Left ventricle myocardium inferior (tissue), 1 donor: ENCODE measurements around the gene CNR1. TPM values are rescaled to one million over a fixed set of nuclear protein-coding genes. Genes with fewer than 3 reads are reported as not detected.
A peak's percentile ranks its signal among the peaks of the same experiment; 100 is the strongest.

Experiments used
- DNase-seq: peaks from one replicate; pipeline ENCODE4 v3.0.0-alpha.2; 2020
- H3K27ac ChIP-seq: fragments of 200-600 bp; replicated peaks from 2 replicates; pipeline ENCODE4 v1.8.0; 2021
- H3K27me3 ChIP-seq: fragments of 200-600 bp; 2 replicates; pipeline ENCODE4 v1.8.0; 2021; ENCODE audit warnings: low read depth
- H3K36me3 ChIP-seq: fragments of 200-600 bp; 2 replicates; pipeline ENCODE4 v1.8.0; 2021
- H3K4me1 ChIP-seq: fragments of 200-600 bp; 2 replicates; pipeline ENCODE4 v1.8.0; 2021
- H3K4me3 ChIP-seq: fragments of 200-600 bp; 2 replicates; pipeline ENCODE4 v1.8.0; 2021; ENCODE audit warnings: mild to moderate bottlenecking, moderate library complexity
- H3K9me3 ChIP-seq: fragments of 200-600 bp; replicated peaks from 2 replicates; pipeline ENCODE4 v1.8.0; 2021
- CTCF ChIP-seq: fragments of 200-600 bp; IDR thresholded peaks from 2 replicates; pipeline ENCODE4 v1.8.0; 2021; ENCODE audit warnings: antibody characterized with exemption, mild to moderate bottlenecking, borderline replicate concordance
- intact Hi-C: fragments of 100-400 bp; cut with micrococcal nuclease; formaldehyde crosslinking; loops from one replicate; pipeline ENCODE4 v1.11.0; 2022
- total RNA-seq: library from RNA; stranded (reverse); fragmentation: NEBNext Ultra II Directional; extraction: Animal tissue kit (Norgen Biotek cat#: 25700); gene quantifications from one replicate; pipeline ENCODE4 v1.2.1, GENCODE V29; 2021
- donor health status: DM: no; HTN: yes; CAD: no; lungs with severe emphysema.

CNR1 gene
- total RNA-seq, 1 donor from 2014 or later, result 0.66 TPM

GRCh38 chr6:88168362-88168761, 2.2 kb upstream of the CNR1 start:
- no peak overlapping the region for H3K4me3 ChIP-seq
- intact Hi-C loops, result no loop called here
- H3K4me1 ChIP-seq, result peaks cover 24% of the 10 kb centered on the region
- peaks cover 90% of the 10 kb centered on the region for H3K27me3 ChIP-seq
- no peaks in the 10 kb centered on the region for H3K9me3 ChIP-seq
- no peak overlapping the region for H3K27ac ChIP-seq
- H3K36me3 ChIP-seq, result no peaks in the 10 kb centered on the region
- no peak for DNase-seq
- TF ChIP-seq CTCF, result no peak

GRCh38 chr6:88167352-88167937, 1.3 kb upstream of the CNR1 start:
- H3K27ac ChIP-seq, result no peak overlapping the region
- H3K27me3 ChIP-seq, result peaks cover 95% of the 10 kb centered on the region
- peaks cover 24% of the 10 kb centered on the region for H3K4me1 ChIP-seq
- H3K36me3 ChIP-seq, result no peaks in the 10 kb centered on the region
- no peaks in the 10 kb centered on the region for H3K9me3 ChIP-seq
- intact Hi-C loops, result no loop called here
- no peak for DNase-seq
- peak overlapping the region; percentile 63 for H3K4me3 ChIP-seq
- no peak for TF ChIP-seq CTCF

GRCh38 chr6:88166493-88167351, 575 bp upstream of the CNR1 start:
- H3K9me3 ChIP-seq, result no peaks in the 10 kb centered on the region
- TF ChIP-seq CTCF, result no peak
- no peak for DNase-seq
- H3K4me3 ChIP-seq, result peak overlapping the region; percentile 63
- H3K27me3 ChIP-seq, result peaks cover 98% of the 10 kb centered on the region
- peaks cover 24% of the 10 kb centered on the region for H3K4me1 ChIP-seq
- H3K27ac ChIP-seq, result no peak overlapping the region
- no peaks in the 10 kb centered on the region for H3K36me3 ChIP-seq
- intact Hi-C loops, result no loop called here

- Histone ChIP-seq H3K27me3 (peaks cover 100% of the 10 kb centered on the region), H3K27ac (no peak overlapping the region), H3K36me3 (no peaks in the 10 kb centered on the region), H3K9me3 (no peaks in the 10 kb centered on the region), H3K4me1 (peaks cover 24% of the 10 kb centered on the region), H3K4me3 (peak overlapping the region; percentile 63)
- no peak for TF ChIP-seq CTCF
- intact Hi-C loops, result no loop called here
- DNase-seq, result no peak
These were observed 882 bp downstream of the CNR1 start for GRCh38 chr6:88165087-88165843.

GRCh38 chr6:88164061-88164460, 2.1 kb downstream of the CNR1 start:
- TF ChIP-seq CTCF, result no peak
- Histone ChIP-seq H3K4me1 (peaks cover 24% of the 10 kb centered on the region), H3K36me3 (no peaks in the 10 kb centered on the region), H3K27ac (no peak overlapping the region), H3K9me3 (no peaks in the 10 kb centered on the region), H3K4me3 (no peak overlapping the region), H3K27me3 (peaks cover 95% of the 10 kb centered on the region)
- intact Hi-C loops, result no loop called here
- DNase-seq, result no peak
